Measurements from ENCODE around the gene CAP2.

CAP2 gene

DNA sequence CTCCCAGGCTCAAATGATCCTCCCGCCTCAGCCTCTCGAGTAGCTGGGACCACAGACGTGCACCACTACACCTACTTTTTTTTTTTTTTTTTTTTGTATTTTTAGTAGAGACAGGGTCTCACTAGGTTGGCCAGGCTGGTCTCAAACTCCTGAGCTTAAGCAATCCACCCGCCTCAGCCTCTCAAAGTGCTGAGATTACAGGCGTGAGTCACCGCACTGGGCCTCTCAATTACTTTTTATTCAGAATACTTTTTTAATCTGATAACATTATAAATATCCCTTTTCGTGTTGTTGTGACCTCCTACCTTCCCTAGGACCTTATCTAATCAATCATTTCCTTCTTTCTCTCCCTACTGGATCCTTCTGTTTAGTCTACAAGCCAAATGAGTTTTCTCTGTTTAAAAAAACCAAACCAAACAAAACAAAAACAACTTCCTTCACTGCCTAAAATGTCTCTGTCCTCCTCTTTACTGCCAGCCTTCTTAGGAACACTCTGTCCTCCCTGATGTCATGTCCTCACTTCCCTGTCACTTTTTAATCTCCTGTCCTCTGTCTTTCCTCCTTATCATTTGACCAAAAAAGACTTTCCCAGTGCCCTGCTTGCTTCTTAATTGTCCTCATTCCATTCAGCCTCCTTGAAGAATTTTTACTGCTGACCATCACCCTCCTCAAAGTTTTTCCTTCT is 85.0 kb downstream of the CAP2 start:
- TF ChIP-seq, protein P1, sequence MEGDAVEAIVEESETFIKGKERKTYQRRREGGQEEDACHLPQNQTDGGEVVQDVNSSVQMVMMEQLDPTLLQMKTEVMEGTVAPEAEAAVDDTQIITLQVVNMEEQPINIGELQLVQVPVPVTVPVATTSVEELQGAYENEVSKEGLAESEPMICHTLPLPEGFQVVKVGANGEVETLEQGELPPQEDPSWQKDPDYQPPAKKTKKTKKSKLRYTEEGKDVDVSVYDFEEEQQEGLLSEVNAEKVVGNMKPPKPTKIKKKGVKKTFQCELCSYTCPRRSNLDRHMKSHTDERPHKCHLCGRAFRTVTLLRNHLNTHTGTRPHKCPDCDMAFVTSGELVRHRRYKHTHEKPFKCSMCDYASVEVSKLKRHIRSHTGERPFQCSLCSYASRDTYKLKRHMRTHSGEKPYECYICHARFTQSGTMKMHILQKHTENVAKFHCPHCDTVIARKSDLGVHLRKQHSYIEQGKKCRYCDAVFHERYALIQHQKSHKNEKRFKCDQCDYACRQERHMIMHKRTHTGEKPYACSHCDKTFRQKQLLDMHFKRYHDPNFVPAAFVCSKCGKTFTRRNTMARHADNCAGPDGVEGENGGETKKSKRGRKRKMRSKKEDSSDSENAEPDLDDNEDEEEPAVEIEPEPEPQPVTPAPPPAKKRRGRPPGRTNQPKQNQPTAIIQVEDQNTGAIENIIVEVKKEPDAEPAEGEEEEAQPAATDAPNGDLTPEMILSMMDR (IDR thresholded peaks at IDR 0.05; ENCODE audit: extremely low read depth, insufficient read depth, missing control alignments), result no peak
- in situ Hi-C loops (cut with MboI; ENCODE audit: low pct_unique_long_range_greater_than_20kb, low sequenced_read_pairs, unreplicated experiment), result no loop called here
- no peak for DNase-seq (ENCODE audit: low spot score)

DNA sequence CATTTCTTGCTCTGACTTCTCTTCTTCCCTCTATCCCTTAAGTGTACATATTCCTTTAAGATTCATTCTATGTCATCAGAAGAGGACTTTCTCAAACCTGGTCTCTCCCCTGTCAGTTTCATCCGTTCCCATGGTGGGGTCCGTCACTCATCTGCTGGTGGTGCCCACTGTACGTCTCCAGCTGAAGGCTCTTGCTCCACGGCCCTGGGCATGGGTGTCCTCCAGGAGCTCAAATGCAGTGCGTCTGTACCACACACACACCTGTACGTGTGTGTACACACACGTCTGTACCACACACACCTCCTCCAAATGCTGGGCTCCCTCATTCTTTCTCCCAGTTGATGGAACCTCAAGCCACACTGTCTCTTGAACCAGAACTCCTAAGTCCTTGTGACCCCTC is 85.6 kb downstream of the CAP2 start:
- DNase-seq (ENCODE audit: low spot score), result no peak
- in situ Hi-C loops (cut with MboI; ENCODE audit: low pct_unique_long_range_greater_than_20kb, low sequenced_read_pairs, unreplicated experiment), result no loop called here
- TF ChIP-seq, protein P1 (IDR thresholded peaks at IDR 0.05; ENCODE audit: extremely low read depth, insufficient read depth, missing control alignments), result no peak

DNA sequence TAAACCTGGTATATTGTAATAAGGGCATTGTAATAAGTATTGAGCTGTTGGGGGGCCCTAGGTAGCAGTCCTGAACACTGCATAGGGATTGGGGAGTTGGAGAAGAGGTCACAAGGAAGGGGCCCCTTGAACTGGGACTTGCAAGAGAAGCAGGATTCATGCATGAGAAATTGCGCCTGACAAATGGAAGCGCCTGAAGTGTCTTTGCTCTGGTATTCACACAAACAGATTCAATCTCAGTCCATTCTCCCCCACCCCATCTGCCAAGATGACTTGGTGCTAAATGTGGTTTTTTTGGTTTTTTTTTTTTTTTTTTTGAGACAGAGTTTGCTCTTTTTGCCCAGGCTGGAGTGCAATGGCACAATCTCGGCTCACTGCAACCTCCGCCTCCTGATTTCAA is 87.1 kb downstream of the CAP2 start:
- in situ Hi-C loops (cut with MboI; ENCODE audit: low pct_unique_long_range_greater_than_20kb, low sequenced_read_pairs, unreplicated experiment), result no loop called here
- no peak for DNase-seq (ENCODE audit: low spot score)
- TF ChIP-seq, protein P1 (IDR thresholded peaks at IDR 0.05; ENCODE audit: extremely low read depth, insufficient read depth, missing control alignments), result no peak

DNA sequence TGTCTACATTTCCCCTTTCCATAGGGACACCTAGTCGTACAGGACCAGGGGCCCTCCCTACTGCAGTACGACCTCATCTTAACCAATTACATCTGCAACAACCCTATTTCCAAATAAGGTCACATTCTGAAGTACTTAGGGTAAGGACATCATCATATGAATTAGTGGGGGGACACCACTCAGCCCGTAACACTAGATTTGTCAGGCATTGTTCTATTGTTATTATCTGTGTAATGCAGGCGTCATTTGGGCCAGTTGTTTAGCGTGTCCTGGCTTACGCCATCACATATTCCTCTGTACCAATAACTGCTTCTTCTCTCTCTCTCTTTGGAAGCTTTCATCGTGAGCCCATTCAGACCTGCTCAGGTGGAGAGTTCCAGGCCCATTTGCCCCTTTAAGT is 89.3 kb downstream of the CAP2 start:
- TF ChIP-seq, protein P1 (IDR thresholded peaks at IDR 0.05; ENCODE audit: extremely low read depth, insufficient read depth, missing control alignments), result no peak
- no peak for DNase-seq (ENCODE audit: low spot score)
- in situ Hi-C loops (cut with MboI; ENCODE audit: low pct_unique_long_range_greater_than_20kb, low sequenced_read_pairs, unreplicated experiment), result no loop called here

DNA sequence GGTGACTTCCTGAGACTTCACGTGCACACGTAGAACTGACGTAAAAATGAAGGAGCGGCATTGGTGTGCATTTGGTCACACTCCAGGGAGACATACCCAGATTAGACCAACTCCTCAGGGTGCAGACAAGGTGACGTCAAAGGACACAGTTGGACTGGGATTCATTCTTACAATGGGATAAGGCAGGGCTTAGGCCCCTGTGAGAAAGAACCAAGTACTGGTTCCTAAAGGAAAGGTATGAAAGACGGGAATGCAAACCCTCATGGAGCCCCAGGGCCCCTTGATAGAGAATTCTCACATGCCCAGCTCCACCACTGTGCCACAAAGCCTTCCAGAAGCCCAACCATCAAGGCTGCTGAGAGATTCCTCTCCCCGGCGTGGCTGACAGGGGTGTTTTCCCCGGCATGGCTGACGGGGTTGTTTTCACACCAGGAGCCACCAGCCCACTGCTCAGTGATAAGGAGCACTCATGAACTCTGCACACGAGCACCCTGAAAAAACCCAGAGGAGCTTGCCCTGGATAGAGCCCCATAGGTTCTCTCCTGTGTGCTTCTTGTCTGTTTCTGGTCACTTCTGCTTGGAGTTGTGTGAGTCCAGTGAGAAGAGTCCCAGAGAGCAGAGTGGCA is 90.1 kb downstream of the CAP2 start:
- TF ChIP-seq, protein P1 (IDR thresholded peaks at IDR 0.05; ENCODE audit: extremely low read depth, insufficient read depth, missing control alignments), result no peak

DNA sequence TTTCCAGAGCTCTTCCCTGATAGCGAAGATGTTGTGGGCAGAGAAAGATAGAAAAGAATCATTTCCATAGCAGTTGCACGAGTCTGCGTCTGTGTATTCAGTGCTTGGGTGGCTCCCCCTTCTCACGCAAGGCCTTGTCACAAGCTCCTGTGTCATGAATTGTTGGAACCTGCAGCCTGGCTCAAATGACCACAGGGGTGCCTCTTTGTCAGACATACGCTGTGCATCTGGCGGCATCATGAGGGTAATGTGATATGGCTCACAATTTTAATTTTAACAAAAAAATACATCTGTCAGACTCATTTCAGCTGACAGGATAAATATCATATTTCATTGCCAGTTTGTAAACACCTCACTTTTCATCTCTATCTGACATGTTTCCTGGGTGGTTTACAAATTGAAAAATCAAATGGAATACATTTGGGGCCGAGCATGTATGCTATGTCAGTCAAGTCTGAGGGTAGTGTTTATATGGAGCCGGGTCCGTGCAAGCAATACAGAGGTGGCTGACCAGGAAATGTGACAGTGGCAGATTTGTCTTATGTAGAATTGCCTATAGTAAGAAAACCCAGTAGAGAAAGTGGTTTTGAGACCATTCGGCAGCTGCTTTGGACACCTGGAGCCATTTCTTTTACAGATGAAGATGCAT is 90.9 kb downstream of the CAP2 start:
- DNase-seq (ENCODE audit: low spot score), result no peak
- in situ Hi-C loops (cut with MboI; ENCODE audit: low pct_unique_long_range_greater_than_20kb, low sequenced_read_pairs, unreplicated experiment), result no loop called here
- TF ChIP-seq, protein P1 (IDR thresholded peaks at IDR 0.05; ENCODE audit: extremely low read depth, insufficient read depth, missing control alignments), result no peak

More for the DNA sequence above, 90.1 kb downstream of the CAP2 start:
- in situ Hi-C loops (cut with MboI; ENCODE audit: low pct_unique_long_range_greater_than_20kb, low sequenced_read_pairs, unreplicated experiment), result no loop called here
- DNase-seq (ENCODE audit: low spot score), result no peak

Measured in GM13977 (cell line).